ENCODE data around the gene ZCCHC8.
"Not testable (repeated sequence)": the region's sequence is repeated elsewhere in the genome, so short reads cannot be mapped to it uniquely, and the experiment has no call there.

GRCh38 chr12:122444071-122444470 is 56.7 kb downstream of the ZCCHC8 start:
- TF ChIP-seq, protein P1, sequence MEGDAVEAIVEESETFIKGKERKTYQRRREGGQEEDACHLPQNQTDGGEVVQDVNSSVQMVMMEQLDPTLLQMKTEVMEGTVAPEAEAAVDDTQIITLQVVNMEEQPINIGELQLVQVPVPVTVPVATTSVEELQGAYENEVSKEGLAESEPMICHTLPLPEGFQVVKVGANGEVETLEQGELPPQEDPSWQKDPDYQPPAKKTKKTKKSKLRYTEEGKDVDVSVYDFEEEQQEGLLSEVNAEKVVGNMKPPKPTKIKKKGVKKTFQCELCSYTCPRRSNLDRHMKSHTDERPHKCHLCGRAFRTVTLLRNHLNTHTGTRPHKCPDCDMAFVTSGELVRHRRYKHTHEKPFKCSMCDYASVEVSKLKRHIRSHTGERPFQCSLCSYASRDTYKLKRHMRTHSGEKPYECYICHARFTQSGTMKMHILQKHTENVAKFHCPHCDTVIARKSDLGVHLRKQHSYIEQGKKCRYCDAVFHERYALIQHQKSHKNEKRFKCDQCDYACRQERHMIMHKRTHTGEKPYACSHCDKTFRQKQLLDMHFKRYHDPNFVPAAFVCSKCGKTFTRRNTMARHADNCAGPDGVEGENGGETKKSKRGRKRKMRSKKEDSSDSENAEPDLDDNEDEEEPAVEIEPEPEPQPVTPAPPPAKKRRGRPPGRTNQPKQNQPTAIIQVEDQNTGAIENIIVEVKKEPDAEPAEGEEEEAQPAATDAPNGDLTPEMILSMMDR (IDR thresholded peaks at IDR 0.05), result not testable (repeated sequence)
- not testable (repeated sequence) for TF ChIP-seq ZFX (IDR thresholded peaks at IDR 0.05; ENCODE audit: borderline replicate concordance)
